ENCODE results near the gene EMC9. TPM values are rescaled to one million over a fixed set of nuclear protein-coding genes. Genes with fewer than 3 reads are reported as not detected.

EMC9 gene
- 14.0 and 23.8 TPM in 2 replicates for total RNA-seq (ENCODE audit: low replicate concordance)

- TF ChIP-seq CTCF (IDR thresholded peaks at IDR 0.05) = peak; percentile 46
- no peak for TF ChIP-seq EZH2 (IDR thresholded peaks at IDR 0.05)
These were observed at the start of gene EMC9 for GRCh38 chr14:24141097-24141880. Gene EMC9, minus strand, starts transcription at chr14:24141591. Its CDS starts 287 bp downstream, at chr14:24141304.

GRCh38 chr14:24190416-24190815 is 49.0 kb upstream of the EMC9 start:
- Histone ChIP-seq H3K4me1 (peaks cover 6% of the 10 kb centered on the region), H3K79me2 (ENCODE audit: low read depth) (peaks cover 23% of the 10 kb centered on the region), H3K27ac (no peak overlapping the region), H3K27me3 (no peaks in the 10 kb centered on the region), H3K4me3 (no peak overlapping the region), H3K9ac (no peak overlapping the region), H3K36me3 (no peaks in the 10 kb centered on the region), H2AFZ (replicated peaks) (no peak overlapping the region), H3K4me2 (no peak overlapping the region), H3K9me3 (ENCODE audit: low read depth) (no peaks in the 10 kb centered on the region), H3F3A (ENCODE audit: low read depth) (peaks cover 31% of the 10 kb centered on the region), H4K20me1 (ENCODE audit: low read depth) (peaks cover 12% of the 10 kb centered on the region)
- no peak for DNase-seq (ENCODE audit: low spot score)
- no peaks in the 10 kb centered on the region for H3K9me3 Mint-ChIP-seq
- peaks cover 30% of the 10 kb centered on the region for H3K4me1 Mint-ChIP-seq
- H3K27me3 Mint-ChIP-seq (ENCODE audit: insufficient read depth, low read depth) = peaks cover 3% of the 10 kb centered on the region
- H3K36me3 Mint-ChIP-seq = peaks cover 19% of the 10 kb centered on the region
- H3K27ac Mint-ChIP-seq = no peak overlapping the region
- no peak for TF ChIP-seq EZH2phosphoT487 (IDR thresholded peaks at IDR 0.05)
- TF ChIP-seq EZH2 (IDR thresholded peaks at IDR 0.05) = no peak
- no peak for TF ChIP-seq CTCF (IDR thresholded peaks at IDR 0.05)
- no peak overlapping the region for H3K4me3 Mint-ChIP-seq

More at GRCh38 chr14:24141097-24141880, at the start of gene EMC9:
- Histone ChIP-seq H4K20me1 (ENCODE audit: low read depth) (peaks cover 23% of the 10 kb centered on the region), H3K4me3 (peak within 1 kb of the TSS; percentile 96), H3F3A (ENCODE audit: low read depth) (peaks cover 58% of the 10 kb centered on the region), H3K9ac (peak within 1 kb of the TSS; percentile 47), H2AFZ (replicated peaks) (peak within 1 kb of the TSS; percentile 60), H3K9me3 (ENCODE audit: low read depth) (no peaks in the 10 kb centered on the region), H3K27me3 (peaks cover 8% of the 10 kb centered on the region), H3K4me1 (peaks cover 17% of the 10 kb centered on the region), H3K36me3 (no peaks in the 10 kb centered on the region), H3K4me2 (peak within 1 kb of the TSS; percentile 90), H3K27ac (peak within 1 kb of the TSS; percentile 89), H3K79me2 (ENCODE audit: low read depth) (peaks cover 30% of the 10 kb centered on the region)
- Mint-ChIP-seq H3K36me3 (peaks cover 31% of the 10 kb centered on the region), H3K4me3 (peak within 1 kb of the TSS; percentile 99), H3K9me3 (no peaks in the 10 kb centered on the region), H3K27me3 (ENCODE audit: insufficient read depth, low read depth) (peaks cover 8% of the 10 kb centered on the region), H3K4me1 (peaks cover 39% of the 10 kb centered on the region), H3K27ac (peak within 1 kb of the TSS; percentile 76)
- peak; percentile 100 for DNase-seq (ENCODE audit: low spot score)

- H3K4me2 ChIP-seq = peak overlapping the region; percentile 87
- Mint-ChIP-seq H3K4me1 (peaks cover 25% of the 10 kb centered on the region), H3K4me3 (peak overlapping the region; percentile 88), H3K27me3 (ENCODE audit: insufficient read depth, low read depth) (peaks cover 2% of the 10 kb centered on the region), H3K36me3 (peaks cover 23% of the 10 kb centered on the region), H3K27ac (peak overlapping the region; percentile 76), H3K9me3 (no peaks in the 10 kb centered on the region)
- no peak overlapping the region for H3K9ac ChIP-seq
- TF ChIP-seq EZH2phosphoT487 (IDR thresholded peaks at IDR 0.05) = no peak
- H3K27me3 ChIP-seq = no peaks in the 10 kb centered on the region
- no peak for DNase-seq (ENCODE audit: low spot score)
- H3K9me3 ChIP-seq (ENCODE audit: low read depth) = no peaks in the 10 kb centered on the region
- no peak overlapping the region for H3K27ac ChIP-seq
- H3K4me1 ChIP-seq = peaks cover 6% of the 10 kb centered on the region
- peaks cover 12% of the 10 kb centered on the region for H4K20me1 ChIP-seq (ENCODE audit: low read depth)
- H3F3A ChIP-seq (ENCODE audit: low read depth) = peaks cover 21% of the 10 kb centered on the region
- peaks cover 17% of the 10 kb centered on the region for H3K79me2 ChIP-seq (ENCODE audit: low read depth)
- H3K36me3 ChIP-seq = no peaks in the 10 kb centered on the region
- peak overlapping the region; percentile 4 for H2AFZ ChIP-seq (replicated peaks)
- peak overlapping the region; percentile 65 for H3K4me3 ChIP-seq
These were observed 48.1 kb upstream of the EMC9 start for GRCh38 chr14:24189460-24189859.

GRCh38 chr14:24189059-24189375 is 47.6 kb upstream of the EMC9 start:
- H3K4me3 ChIP-seq = peak overlapping the region; percentile 65
- peak overlapping the region; percentile 76 for H3K27ac Mint-ChIP-seq
- peaks cover 23% of the 10 kb centered on the region for H3K36me3 Mint-ChIP-seq
- H2AFZ ChIP-seq (replicated peaks) = peak overlapping the region; percentile 4
- H3K4me2 ChIP-seq = peak overlapping the region; percentile 87
- peak overlapping the region; percentile 88 for H3K4me3 Mint-ChIP-seq
- TF ChIP-seq EZH2phosphoT487 (IDR thresholded peaks at IDR 0.05) (no peak), EZH2 (IDR thresholded peaks at IDR 0.05) (no peak), CTCF (IDR thresholded peaks at IDR 0.05) (no peak)
- H3K36me3 ChIP-seq = no peaks in the 10 kb centered on the region
- no peaks in the 10 kb centered on the region for H3K9me3 Mint-ChIP-seq
- peaks cover 6% of the 10 kb centered on the region for H3K4me1 ChIP-seq
- peaks cover 20% of the 10 kb centered on the region for H3K4me1 Mint-ChIP-seq
- peaks cover 19% of the 10 kb centered on the region for H3F3A ChIP-seq (ENCODE audit: low read depth)
- no peak for DNase-seq (ENCODE audit: low spot score)
- H3K79me2 ChIP-seq (ENCODE audit: low read depth) = peaks cover 15% of the 10 kb centered on the region
- H3K27me3 ChIP-seq = no peaks in the 10 kb centered on the region
- H3K9ac ChIP-seq = no peak overlapping the region
- no peak overlapping the region for H3K27ac ChIP-seq
- peaks cover 12% of the 10 kb centered on the region for H4K20me1 ChIP-seq (ENCODE audit: low read depth)
- no peaks in the 10 kb centered on the region for H3K9me3 ChIP-seq (ENCODE audit: low read depth)
- H3K27me3 Mint-ChIP-seq (ENCODE audit: insufficient read depth, low read depth) = peaks cover 2% of the 10 kb centered on the region
